Measurements from ENCODE around the gene UPK3BL2. TPM values are rescaled to one million over a fixed set of nuclear protein-coding genes. Genes with fewer than 3 reads are reported as not detected.
A peak's percentile ranks its signal among the peaks of the same experiment; 100 is the strongest.
"Not testable (repeated sequence)": the region's sequence is repeated elsewhere in the genome, so short reads cannot be mapped to it uniquely, and the experiment has no call there.

The UPK3BL2 gene
- total RNA-seq, 2 experiments from 2014 or later, result 115 to 122 TPM

DNA sequence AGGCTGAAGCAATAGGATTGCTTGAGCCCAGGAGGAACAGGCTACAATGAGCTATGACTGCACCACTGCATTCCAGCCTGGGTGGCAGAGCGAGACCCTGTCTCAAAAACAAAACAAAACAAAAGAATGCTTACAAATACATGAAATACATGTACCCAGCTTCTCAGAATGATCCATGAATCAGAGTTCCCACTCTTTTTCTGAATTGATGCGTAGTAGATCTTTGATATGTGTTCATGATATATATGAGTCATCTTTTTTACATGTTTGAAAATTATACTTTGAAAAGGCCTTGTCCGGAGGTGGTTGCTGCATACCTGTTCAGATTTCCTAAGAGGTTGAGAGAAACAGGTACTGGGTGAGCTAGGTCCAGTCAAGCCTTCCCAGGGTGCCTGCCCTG, 32.9 kb upstream of the UPK3BL2 start:
- H3K4me3 ChIP-seq (ENCODE audit: low read length); H3K4me1 Mint-ChIP-seq (ENCODE audit: low read depth); intact Hi-C loops (cut with DNase I, micrococcal nuclease); H3K27me3 ChIP-seq (ENCODE audit: control insufficient read depth in 1 of 2, insufficient read depth in 2 of 2, low read length in 2 of 2); ATAC-seq (ENCODE audit: poor library complexity); H3K4me1 ChIP-seq (ENCODE audit: insufficient read depth, low read length); H3K36me3 ChIP-seq (ENCODE audit: insufficient read depth, low read length); CTCF ChIA-PET; H3K9me3 Mint-ChIP-seq; DNase-seq; POLR2A ChIA-PET; H3K36me3 Mint-ChIP-seq (ENCODE audit: low read depth); H3K27me3 Mint-ChIP-seq; H3K27ac Mint-ChIP-seq; H3K9me3 ChIP-seq (ENCODE audit: control insufficient read depth in 1 of 2, insufficient read depth in 1 of 2, low read length in 2 of 2); H3K27ac ChIP-seq (ENCODE audit: low read depth in 1 of 2, low read length in 2 of 2); H3K4me3 Mint-ChIP-seq: not testable (repeated sequence)

DNA sequence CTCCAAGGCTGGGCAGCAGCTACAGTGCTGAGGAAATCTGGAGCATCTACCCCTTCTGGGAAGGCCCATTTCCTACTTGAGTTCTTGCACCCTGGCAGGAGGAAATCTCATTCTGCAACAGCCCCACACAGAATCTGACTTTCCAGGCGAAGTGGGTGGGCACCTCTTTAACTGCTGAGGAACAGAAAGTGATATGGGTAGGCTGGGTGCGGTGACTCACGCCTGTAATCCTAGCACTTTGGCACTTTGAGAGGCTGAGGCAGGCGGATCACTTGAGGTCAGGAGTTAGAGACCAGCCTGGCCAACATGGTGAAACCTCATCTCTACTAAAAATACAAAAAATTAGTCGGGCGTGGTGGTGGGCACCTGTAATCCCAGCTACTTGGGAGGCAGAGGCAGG, 31.1 kb upstream of the UPK3BL2 start:
- POLR2A ChIA-PET; H3K4me1 Mint-ChIP-seq (ENCODE audit: low read depth); H3K4me3 Mint-ChIP-seq; H3K27ac ChIP-seq (ENCODE audit: low read depth in 1 of 2, low read length in 2 of 2); CTCF ChIA-PET; ATAC-seq (ENCODE audit: poor library complexity); H3K4me1 ChIP-seq (ENCODE audit: insufficient read depth, low read length); H3K27me3 Mint-ChIP-seq; intact Hi-C loops (cut with DNase I, micrococcal nuclease); DNase-seq; H3K36me3 Mint-ChIP-seq (ENCODE audit: low read depth); H3K27ac Mint-ChIP-seq; H3K9me3 Mint-ChIP-seq; H3K36me3 ChIP-seq (ENCODE audit: insufficient read depth, low read length); H3K27me3 ChIP-seq (ENCODE audit: control insufficient read depth in 1 of 2, insufficient read depth in 2 of 2, low read length in 2 of 2); H3K9me3 ChIP-seq (ENCODE audit: control insufficient read depth in 1 of 2, insufficient read depth in 1 of 2, low read length in 2 of 2); H3K4me3 ChIP-seq (ENCODE audit: low read length): not testable (repeated sequence)

DNA sequence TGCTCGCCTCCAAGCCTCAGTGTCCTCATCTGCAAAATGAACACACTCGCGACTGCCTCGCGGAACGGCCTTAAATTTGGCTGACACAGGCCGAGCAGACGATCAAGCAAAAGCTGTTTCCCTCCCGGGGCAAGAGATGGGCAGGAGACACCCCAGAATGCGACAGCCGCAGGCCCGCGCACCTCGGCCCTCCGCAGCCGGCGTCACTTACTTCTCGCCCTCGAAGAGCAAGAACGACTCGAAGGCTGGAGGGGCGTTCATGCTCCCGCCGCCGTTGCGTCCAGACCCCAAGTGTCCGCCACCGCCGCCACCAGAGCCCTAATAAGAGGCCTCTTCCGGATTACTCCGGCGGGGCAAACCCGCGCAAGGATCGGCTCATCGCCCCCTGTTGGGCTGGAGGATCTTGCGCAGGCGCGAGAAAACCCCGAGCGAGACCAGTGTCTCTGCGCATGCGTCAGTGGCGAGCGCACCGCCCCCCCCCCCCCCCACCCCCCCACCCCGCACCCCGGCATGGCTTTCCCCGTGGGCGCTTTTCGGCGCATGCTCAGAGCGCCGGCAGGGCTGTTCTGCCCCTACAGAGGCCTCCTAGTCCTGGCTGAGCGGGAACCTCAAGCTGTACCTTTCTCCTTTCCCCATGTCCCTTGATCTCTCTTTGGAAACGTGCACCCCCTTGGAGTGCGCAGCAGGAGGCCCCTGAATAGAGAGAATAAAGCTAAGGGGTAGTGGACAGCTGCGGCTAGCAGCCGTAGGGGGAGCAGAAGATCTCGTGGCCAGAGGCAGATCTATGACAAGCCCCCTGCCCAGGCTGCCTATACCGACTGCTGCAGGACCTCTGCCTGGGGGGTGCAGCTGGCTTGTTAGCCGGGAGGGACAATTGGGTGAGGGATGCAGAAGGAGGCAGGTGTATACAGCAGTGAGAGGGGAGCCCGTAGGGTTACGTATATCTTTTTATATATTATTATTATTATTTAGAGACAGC, 29.1 kb upstream of the UPK3BL2 start, which contains the start of gene POLR2J3:
Gene POLR2J3, minus strand, starts transcription at position 323 of the 979 bp plus-strand sequence. Its CDS starts 62 bp downstream, at position 261.
- H3K9me3 ChIP-seq (ENCODE audit: control insufficient read depth in 1 of 2, insufficient read depth in 1 of 2, low read length in 2 of 2); H3K9me3 Mint-ChIP-seq; POLR2A ChIA-PET; H3K36me3 Mint-ChIP-seq (ENCODE audit: low read depth); CTCF ChIA-PET; H3K4me1 ChIP-seq (ENCODE audit: insufficient read depth, low read length); H3K27me3 Mint-ChIP-seq; H3K27me3 ChIP-seq (ENCODE audit: control insufficient read depth in 1 of 2, insufficient read depth in 2 of 2, low read length in 2 of 2); H3K4me1 Mint-ChIP-seq (ENCODE audit: low read depth); intact Hi-C loops (cut with DNase I, micrococcal nuclease); H3K36me3 ChIP-seq (ENCODE audit: insufficient read depth, low read length): not testable (repeated sequence)
- peak within 1 kb of the TSS; percentile 93 for H3K4me3 Mint-ChIP-seq
- H3K27ac Mint-ChIP-seq, result peak within 1 kb of the TSS; percentile 77
- TF ChIP-seq, protein P1, sequence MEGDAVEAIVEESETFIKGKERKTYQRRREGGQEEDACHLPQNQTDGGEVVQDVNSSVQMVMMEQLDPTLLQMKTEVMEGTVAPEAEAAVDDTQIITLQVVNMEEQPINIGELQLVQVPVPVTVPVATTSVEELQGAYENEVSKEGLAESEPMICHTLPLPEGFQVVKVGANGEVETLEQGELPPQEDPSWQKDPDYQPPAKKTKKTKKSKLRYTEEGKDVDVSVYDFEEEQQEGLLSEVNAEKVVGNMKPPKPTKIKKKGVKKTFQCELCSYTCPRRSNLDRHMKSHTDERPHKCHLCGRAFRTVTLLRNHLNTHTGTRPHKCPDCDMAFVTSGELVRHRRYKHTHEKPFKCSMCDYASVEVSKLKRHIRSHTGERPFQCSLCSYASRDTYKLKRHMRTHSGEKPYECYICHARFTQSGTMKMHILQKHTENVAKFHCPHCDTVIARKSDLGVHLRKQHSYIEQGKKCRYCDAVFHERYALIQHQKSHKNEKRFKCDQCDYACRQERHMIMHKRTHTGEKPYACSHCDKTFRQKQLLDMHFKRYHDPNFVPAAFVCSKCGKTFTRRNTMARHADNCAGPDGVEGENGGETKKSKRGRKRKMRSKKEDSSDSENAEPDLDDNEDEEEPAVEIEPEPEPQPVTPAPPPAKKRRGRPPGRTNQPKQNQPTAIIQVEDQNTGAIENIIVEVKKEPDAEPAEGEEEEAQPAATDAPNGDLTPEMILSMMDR (IDR thresholded peaks at IDR 0.05), result peak; percentile 64
- peak within 1 kb of the TSS; percentile 58 for H3K4me3 ChIP-seq (ENCODE audit: low read length)
- peak within 1 kb of the TSS; percentile 41 to 58 for H3K27ac ChIP-seq (ENCODE audit: low read depth in 1 of 2, low read length in 2 of 2)
- ATAC-seq (ENCODE audit: poor library complexity), result peak; percentile 90
- DNase-seq, result peak; percentile 90 to 100 (median 98)

DNA sequence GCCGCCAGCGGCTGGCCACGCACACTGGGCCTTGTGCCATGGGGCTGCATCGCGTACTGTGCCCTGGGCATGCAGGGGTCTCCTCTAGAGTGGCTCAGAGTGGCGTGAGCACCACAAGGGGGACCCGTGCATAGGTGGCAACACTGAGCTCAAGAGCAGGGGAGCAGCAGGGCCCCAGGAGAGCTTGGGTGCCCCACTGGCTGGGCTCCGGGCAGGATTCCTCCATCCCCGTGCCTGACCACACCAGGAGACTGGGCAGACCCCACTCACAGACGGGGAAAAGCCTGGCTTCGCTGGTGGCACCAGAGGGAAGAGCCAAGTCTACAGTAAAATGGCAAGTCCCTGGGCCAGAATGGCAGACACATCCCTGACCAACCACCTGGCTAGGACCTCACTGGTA, 25.1 kb upstream of the UPK3BL2 start:
- DNase-seq; H3K36me3 ChIP-seq (ENCODE audit: insufficient read depth, low read length); ATAC-seq (ENCODE audit: poor library complexity); intact Hi-C loops (cut with DNase I, micrococcal nuclease); CTCF ChIA-PET; H3K4me1 ChIP-seq (ENCODE audit: insufficient read depth, low read length); H3K27me3 ChIP-seq (ENCODE audit: control insufficient read depth in 1 of 2, insufficient read depth in 2 of 2, low read length in 2 of 2); H3K36me3 Mint-ChIP-seq (ENCODE audit: low read depth); H3K27ac ChIP-seq (ENCODE audit: low read depth in 1 of 2, low read length in 2 of 2); H3K9me3 Mint-ChIP-seq; H3K4me3 Mint-ChIP-seq; H3K4me3 ChIP-seq (ENCODE audit: low read length); H3K9me3 ChIP-seq (ENCODE audit: control insufficient read depth in 1 of 2, insufficient read depth in 1 of 2, low read length in 2 of 2); H3K27me3 Mint-ChIP-seq; H3K27ac Mint-ChIP-seq; POLR2A ChIA-PET; H3K4me1 Mint-ChIP-seq (ENCODE audit: low read depth): not testable (repeated sequence)

DNA sequence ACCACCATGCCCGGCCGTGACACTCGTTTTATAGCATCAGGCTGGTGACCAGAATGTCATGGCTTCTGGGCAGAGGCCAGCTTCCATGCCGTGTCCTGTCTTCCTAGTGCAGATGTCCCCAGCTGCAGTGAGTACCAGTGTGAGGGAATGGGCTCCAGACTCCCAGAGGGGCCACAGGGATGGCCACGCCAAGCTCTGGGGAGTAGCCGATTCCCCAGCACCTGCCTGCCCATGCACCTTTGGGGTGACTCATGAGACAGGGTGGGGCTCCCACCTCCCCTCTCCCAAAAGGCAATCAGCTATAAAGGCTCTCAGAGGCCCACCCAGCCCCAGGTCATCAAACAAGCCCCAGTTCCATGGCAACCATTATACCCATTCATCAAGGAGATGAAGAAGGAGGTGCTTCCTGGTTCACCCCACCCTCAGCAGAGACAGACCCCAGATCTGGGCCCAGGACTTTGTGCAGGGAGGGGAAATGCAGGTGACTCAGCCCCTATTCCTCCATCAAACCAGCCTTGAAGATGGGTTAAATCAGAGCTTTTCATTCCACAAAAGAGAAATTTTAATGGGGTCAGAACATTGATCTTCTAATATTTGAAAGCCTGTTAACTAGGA, 7.4 kb upstream of the UPK3BL2 start, which contains the start of gene SPDYE2:
Gene SPDYE2, plus strand, starts transcription at position 419 of the 615 bp plus-strand sequence. CDS start 2,030 bp downstream, outside the sequence.
- H3K9me3 ChIP-seq (ENCODE audit: control insufficient read depth in 1 of 2, insufficient read depth in 1 of 2, low read length in 2 of 2); intact Hi-C loops (cut with DNase I, micrococcal nuclease); H3K4me1 Mint-ChIP-seq (ENCODE audit: low read depth); H3K36me3 Mint-ChIP-seq (ENCODE audit: low read depth); H3K4me3 ChIP-seq (ENCODE audit: low read length); H3K9me3 Mint-ChIP-seq; ATAC-seq (ENCODE audit: poor library complexity); H3K27ac Mint-ChIP-seq; H3K36me3 ChIP-seq (ENCODE audit: insufficient read depth, low read length); H3K27ac ChIP-seq (ENCODE audit: low read depth in 1 of 2, low read length in 2 of 2); H3K27me3 ChIP-seq (ENCODE audit: control insufficient read depth in 1 of 2, insufficient read depth in 2 of 2, low read length in 2 of 2); H3K4me3 Mint-ChIP-seq; H3K4me1 ChIP-seq (ENCODE audit: insufficient read depth, low read length); DNase-seq; CTCF ChIA-PET; H3K27me3 Mint-ChIP-seq; POLR2A ChIA-PET: not testable (repeated sequence)

- H3K9me3 ChIP-seq (ENCODE audit: control insufficient read depth in 1 of 2, insufficient read depth in 1 of 2, low read length in 2 of 2); H3K4me3 ChIP-seq (ENCODE audit: low read length); ATAC-seq (ENCODE audit: poor library complexity); DNase-seq; H3K27me3 ChIP-seq (ENCODE audit: control insufficient read depth in 1 of 2, insufficient read depth in 2 of 2, low read length in 2 of 2); H3K27me3 Mint-ChIP-seq; H3K36me3 Mint-ChIP-seq (ENCODE audit: low read depth); intact Hi-C loops (cut with DNase I, micrococcal nuclease); H3K4me1 ChIP-seq (ENCODE audit: insufficient read depth, low read length); POLR2A ChIA-PET; H3K9me3 Mint-ChIP-seq; H3K27ac Mint-ChIP-seq; H3K4me3 Mint-ChIP-seq; CTCF ChIA-PET; H3K36me3 ChIP-seq (ENCODE audit: insufficient read depth, low read length); H3K27ac ChIP-seq (ENCODE audit: low read depth in 1 of 2, low read length in 2 of 2); H3K4me1 Mint-ChIP-seq (ENCODE audit: low read depth): not testable (repeated sequence)
Measured at GRCh38 chr7:102546353-102546752, 2.9 kb upstream of the UPK3BL2 start.
